NT2/D1 (cell line): ENCODE data around the gene RAMP3.

Source experiments
- SUZ12 ChIP-seq: IDR thresholded peaks from 2 replicates; pipeline ENCODE4 v1.6.1; 2011; ENCODE audit not compliant: insufficient read length, insufficient read depth; ENCODE audit errors: extremely low read depth
- YY1 ChIP-seq: IDR thresholded peaks from 2 replicates; pipeline ENCODE4 v1.6.1; 2011; ENCODE audit not compliant: insufficient read length, insufficient read depth
- ZNF274 ChIP-seq: IDR thresholded peaks from 2 replicates; pipeline ENCODE4 v1.6.1; 2011; ENCODE audit warnings: mild to moderate bottlenecking, low read depth, low read length

DNA sequence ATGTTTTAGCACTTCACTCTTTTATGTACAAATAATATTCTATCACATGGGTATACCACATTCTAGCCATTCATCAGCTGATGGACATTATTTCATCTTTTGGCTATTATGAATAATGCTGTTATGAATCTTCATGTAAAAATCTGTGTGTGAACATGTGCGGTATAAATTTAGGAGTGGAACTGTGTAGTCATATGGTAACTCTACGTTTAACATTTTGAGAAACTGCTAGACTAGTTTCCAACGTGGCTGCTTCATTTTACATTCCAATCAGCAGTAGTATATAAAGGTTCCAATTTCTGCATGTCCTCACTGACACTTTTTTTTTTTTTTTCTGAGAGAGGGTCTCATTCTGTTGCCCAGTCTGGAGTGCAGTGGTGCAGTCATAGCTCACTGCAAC, 8.3 kb downstream of the RAMP3 start:
- TF ChIP-seq YY1 (no peak), ZNF274 (no peak), SUZ12 (no peak)
